ENCODE results near the gene NEURL1B. TPM values are rescaled to one million over a fixed set of nuclear protein-coding genes. Genes with fewer than 3 reads are reported as not detected.

NEURL1B gene
- total and polyA plus RNA-seq, 2 donors (not counting 1 experiment from before 2014, with no cell fraction given): 0.06 to 0.17 TPM

DNA sequence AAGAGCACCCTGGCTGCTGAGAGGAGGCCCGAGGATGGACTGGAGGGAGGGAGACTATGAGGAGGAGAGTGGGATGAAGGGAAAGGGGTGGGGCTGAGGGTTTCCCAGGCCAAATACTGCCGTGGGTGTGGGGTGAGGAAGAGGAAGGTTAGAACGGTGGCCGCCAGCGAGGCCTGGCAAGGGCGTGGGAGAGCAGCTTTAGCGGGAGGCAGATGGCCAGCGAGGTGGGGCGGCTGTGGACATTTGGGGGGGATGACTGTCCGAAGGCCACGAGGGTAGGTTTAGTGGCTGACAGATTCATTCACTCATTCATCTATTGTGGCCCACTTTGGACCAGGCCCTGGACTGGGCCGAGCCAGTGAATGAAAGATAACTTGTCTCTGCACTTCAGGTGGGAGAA, 47.8 kb upstream of the NEURL1B start:
- ChIA-PET POLR2A (no interaction called here), CTCF (no interaction called here)
- Histone ChIP-seq H3K9me3 (ENCODE audit: control extremely low read depth in 1 of 3, control insufficient read depth in 2 of 3, insufficient read depth in 1 of 3, low read length in 2 of 3) (peaks cover 0 to 2% (median 0%) of the 10 kb centered on the region in 3 donors), H3K36me3 (replicated peaks in 1 of 2; ENCODE audit: control extremely low read depth in 1 of 2, control insufficient read depth in 1 of 2, extremely low read depth in 1 of 2, insufficient read depth in 2 of 2, low read length in 1 of 2) (no peaks in the 10 kb centered on the region), H3K4me1 (ENCODE audit: control insufficient read depth in 2 of 2, insufficient read depth in 2 of 2, low read length in 2 of 2) (no peaks in the 10 kb centered on the region), H3K79me2 (ENCODE audit: control insufficient read depth, insufficient read depth, low read length) (no peaks in the 10 kb centered on the region), H3K4me2 (replicated peaks; ENCODE audit: low read depth, low read length, poor library complexity, severe bottlenecking) (no peak overlapping the region), H3K27me3 (replicated peaks in 1 of 4; ENCODE audit: control extremely low read depth in 1 of 4, control insufficient read depth in 3 of 4, insufficient read depth in 4 of 4, low read length in 3 of 4) (no peaks in the 10 kb centered on the region), H4K20me1 (ENCODE audit: control insufficient read depth, insufficient read depth, low read length, poor library complexity, severe bottlenecking) (no peaks in the 10 kb centered on the region), H3K27ac (ENCODE audit: low read length in 2 of 2) (no peak overlapping the region), H3K9ac (ENCODE audit: low read length) (no peak overlapping the region), H2AFZ (ENCODE audit: insufficient read depth, low read depth, low read length, poor library complexity, severe bottlenecking) (no peak overlapping the region), H3K4me3 (ENCODE audit: control extremely low read depth in 1 of 5, extremely low read depth in 1 of 5, insufficient read depth in 1 of 5, low read depth in 2 of 5, low read length in 4 of 5) (no peak overlapping the region)
- intact Hi-C loops (cut with micrococcal nuclease): no loop called here
- no peak overlapping the region for H3K27ac Mint-ChIP-seq
- H3K27me3 Mint-ChIP-seq: peaks cover 3% of the 10 kb centered on the region
- H3K9me3 Mint-ChIP-seq (ENCODE audit: insufficient read depth): no peaks in the 10 kb centered on the region
- ATAC-seq (ENCODE audit: low read depth) (no peak), DNase-seq (no peak)
- WGBS (ENCODE audit: insufficient coverage): 77% methylated on average over 9 of the region's 12 CpGs
- no peak overlapping the region for H3K4me3 Mint-ChIP-seq
- no peaks in the 10 kb centered on the region for H3K4me1 Mint-ChIP-seq
- TF ChIP-seq, protein P1, sequence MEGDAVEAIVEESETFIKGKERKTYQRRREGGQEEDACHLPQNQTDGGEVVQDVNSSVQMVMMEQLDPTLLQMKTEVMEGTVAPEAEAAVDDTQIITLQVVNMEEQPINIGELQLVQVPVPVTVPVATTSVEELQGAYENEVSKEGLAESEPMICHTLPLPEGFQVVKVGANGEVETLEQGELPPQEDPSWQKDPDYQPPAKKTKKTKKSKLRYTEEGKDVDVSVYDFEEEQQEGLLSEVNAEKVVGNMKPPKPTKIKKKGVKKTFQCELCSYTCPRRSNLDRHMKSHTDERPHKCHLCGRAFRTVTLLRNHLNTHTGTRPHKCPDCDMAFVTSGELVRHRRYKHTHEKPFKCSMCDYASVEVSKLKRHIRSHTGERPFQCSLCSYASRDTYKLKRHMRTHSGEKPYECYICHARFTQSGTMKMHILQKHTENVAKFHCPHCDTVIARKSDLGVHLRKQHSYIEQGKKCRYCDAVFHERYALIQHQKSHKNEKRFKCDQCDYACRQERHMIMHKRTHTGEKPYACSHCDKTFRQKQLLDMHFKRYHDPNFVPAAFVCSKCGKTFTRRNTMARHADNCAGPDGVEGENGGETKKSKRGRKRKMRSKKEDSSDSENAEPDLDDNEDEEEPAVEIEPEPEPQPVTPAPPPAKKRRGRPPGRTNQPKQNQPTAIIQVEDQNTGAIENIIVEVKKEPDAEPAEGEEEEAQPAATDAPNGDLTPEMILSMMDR (IDR thresholded peaks at IDR 0.05): no peak
- TF ChIP-seq EZH2 (IDR thresholded peaks at IDR 0.05; ENCODE audit: borderline replicate concordance, insufficient read depth, low read depth, low read length, poor library complexity, severe bottlenecking): no peak

DNA sequence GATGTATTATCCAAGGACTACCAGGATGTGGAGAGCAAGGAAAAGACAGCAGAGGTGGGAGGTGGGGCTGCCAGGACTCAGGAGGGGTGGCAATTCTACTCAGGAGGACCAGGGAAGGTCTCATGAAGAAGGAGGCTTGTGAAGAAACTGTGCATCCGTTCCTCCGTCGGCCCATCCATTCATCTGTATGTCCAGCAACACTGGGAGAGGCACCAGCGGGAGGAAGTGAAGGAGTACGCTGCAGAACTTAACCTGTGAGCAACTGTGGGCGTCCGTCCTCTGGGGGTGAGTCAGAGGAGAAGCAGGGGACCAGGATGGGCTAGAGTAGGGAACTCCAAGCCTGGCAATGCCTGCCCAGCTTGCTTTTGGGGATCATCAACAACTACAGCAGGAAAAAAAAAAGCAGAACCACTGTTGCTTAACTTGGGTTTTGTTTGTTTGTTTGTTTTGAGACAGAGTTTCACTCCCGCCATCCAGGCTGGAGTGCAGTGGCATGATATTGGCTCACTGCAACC, 47.3 kb upstream of the NEURL1B start:
- Histone ChIP-seq H3K9me3 (ENCODE audit: control extremely low read depth in 1 of 3, control insufficient read depth in 2 of 3, insufficient read depth in 1 of 3, low read length in 2 of 3) (peaks cover 0 to 2% (median 0%) of the 10 kb centered on the region in 3 donors), H3K9ac (ENCODE audit: low read length) (no peak overlapping the region), H3K36me3 (replicated peaks in 1 of 2; ENCODE audit: control extremely low read depth in 1 of 2, control insufficient read depth in 1 of 2, extremely low read depth in 1 of 2, insufficient read depth in 2 of 2, low read length in 1 of 2) (no peaks in the 10 kb centered on the region), H4K20me1 (ENCODE audit: control insufficient read depth, insufficient read depth, low read length, poor library complexity, severe bottlenecking) (no peaks in the 10 kb centered on the region), H3K4me2 (replicated peaks; ENCODE audit: low read depth, low read length, poor library complexity, severe bottlenecking) (no peak overlapping the region), H3K79me2 (ENCODE audit: control insufficient read depth, insufficient read depth, low read length) (no peaks in the 10 kb centered on the region), H3K4me1 (ENCODE audit: control insufficient read depth in 2 of 2, insufficient read depth in 2 of 2, low read length in 2 of 2) (no peaks in the 10 kb centered on the region), H2AFZ (ENCODE audit: insufficient read depth, low read depth, low read length, poor library complexity, severe bottlenecking) (no peak overlapping the region), H3K27ac (ENCODE audit: low read length in 2 of 2) (no peak overlapping the region), H3K4me3 (ENCODE audit: control extremely low read depth in 1 of 5, extremely low read depth in 1 of 5, insufficient read depth in 1 of 5, low read depth in 2 of 5, low read length in 4 of 5) (no peak overlapping the region), H3K27me3 (replicated peaks in 1 of 4; ENCODE audit: control extremely low read depth in 1 of 4, control insufficient read depth in 3 of 4, insufficient read depth in 4 of 4, low read length in 3 of 4) (no peaks in the 10 kb centered on the region)
- 98% methylated on average over 8 of the region's 8 CpGs for WGBS (ENCODE audit: insufficient coverage)
- intact Hi-C loops (cut with micrococcal nuclease): no loop called here
- no peaks in the 10 kb centered on the region for H3K9me3 Mint-ChIP-seq (ENCODE audit: insufficient read depth)
- H3K4me1 Mint-ChIP-seq: no peaks in the 10 kb centered on the region
- ChIA-PET POLR2A (no interaction called here), CTCF (no interaction called here)
- no peak for ATAC-seq (ENCODE audit: low read depth)
- DNase-seq: no peak
- no peak overlapping the region for H3K27ac Mint-ChIP-seq
- peaks cover 3% of the 10 kb centered on the region for H3K27me3 Mint-ChIP-seq
- no peak for TF ChIP-seq EZH2 (IDR thresholded peaks at IDR 0.05; ENCODE audit: borderline replicate concordance, insufficient read depth, low read depth, low read length, poor library complexity, severe bottlenecking)
- TF ChIP-seq, protein P1 (IDR thresholded peaks at IDR 0.05): no peak
- H3K4me3 Mint-ChIP-seq: no peak overlapping the region

Measured in B cell (primary cell).